GM12872 (cell line): ENCODE measurements around the gene IGFBP6.

Experiments used
- TF ChIP-seq, protein P1 (sequence below): IDR thresholded peaks from 3 replicates; pipeline ENCODE4 v1.5.1; 2011; ENCODE audit warnings: low read depth, mild to moderate bottlenecking, low read length, moderate library complexity; ENCODE audit not compliant: insufficient read depth

Gene IGFBP6

DNA sequence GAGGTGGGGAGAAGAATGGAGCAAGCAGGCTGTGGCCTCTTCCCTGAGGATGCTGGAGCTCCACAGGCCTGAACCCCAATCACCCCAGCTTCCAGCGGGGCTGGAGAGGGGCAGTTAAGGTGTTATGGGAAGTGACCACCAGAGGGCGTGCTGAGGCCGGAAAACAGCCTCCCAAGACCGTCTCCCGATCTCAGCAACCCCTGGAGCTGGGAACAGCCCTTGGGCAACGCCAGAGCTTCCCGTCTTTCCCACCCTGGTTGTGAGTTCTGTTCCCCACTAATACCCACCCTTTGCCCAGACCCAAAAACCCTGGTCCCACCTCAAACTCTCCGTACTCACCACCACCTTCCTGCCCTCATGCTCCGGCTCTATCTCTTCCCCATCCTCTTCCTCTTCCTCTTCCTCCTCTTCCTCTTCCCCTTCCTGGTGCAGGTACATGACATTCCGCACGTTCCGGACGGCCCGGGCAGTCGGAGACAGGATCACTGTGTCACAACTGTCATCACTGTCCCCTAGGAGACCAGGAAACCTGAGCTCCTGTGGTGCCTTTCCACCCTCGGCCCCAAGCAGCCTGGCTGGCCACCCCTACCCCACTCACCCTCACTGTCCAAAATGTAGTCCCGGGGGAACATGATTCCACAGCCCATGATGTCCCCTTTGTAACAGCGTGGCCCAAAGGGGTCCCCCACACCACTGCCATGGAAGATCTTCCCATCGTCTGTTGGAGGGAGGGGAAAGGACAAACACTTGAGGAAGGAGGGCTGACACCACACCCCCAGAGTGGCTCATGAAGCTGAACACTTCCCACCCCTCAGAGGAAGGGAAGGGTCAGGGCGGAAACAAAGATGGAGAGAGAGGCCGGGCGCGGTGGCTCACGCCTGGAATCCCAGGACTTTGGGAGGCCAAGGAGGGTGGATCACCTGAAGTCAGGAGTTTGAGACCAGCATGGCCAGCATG, 31.2 kb upstream of the IGFBP6 start:
- TF ChIP-seq, protein P1, sequence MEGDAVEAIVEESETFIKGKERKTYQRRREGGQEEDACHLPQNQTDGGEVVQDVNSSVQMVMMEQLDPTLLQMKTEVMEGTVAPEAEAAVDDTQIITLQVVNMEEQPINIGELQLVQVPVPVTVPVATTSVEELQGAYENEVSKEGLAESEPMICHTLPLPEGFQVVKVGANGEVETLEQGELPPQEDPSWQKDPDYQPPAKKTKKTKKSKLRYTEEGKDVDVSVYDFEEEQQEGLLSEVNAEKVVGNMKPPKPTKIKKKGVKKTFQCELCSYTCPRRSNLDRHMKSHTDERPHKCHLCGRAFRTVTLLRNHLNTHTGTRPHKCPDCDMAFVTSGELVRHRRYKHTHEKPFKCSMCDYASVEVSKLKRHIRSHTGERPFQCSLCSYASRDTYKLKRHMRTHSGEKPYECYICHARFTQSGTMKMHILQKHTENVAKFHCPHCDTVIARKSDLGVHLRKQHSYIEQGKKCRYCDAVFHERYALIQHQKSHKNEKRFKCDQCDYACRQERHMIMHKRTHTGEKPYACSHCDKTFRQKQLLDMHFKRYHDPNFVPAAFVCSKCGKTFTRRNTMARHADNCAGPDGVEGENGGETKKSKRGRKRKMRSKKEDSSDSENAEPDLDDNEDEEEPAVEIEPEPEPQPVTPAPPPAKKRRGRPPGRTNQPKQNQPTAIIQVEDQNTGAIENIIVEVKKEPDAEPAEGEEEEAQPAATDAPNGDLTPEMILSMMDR: peak; percentile 92

GRCh38 chr12:53067074-53067992, 30.1 kb upstream of the IGFBP6 start:
- TF ChIP-seq, protein P1: no peak

DNA sequence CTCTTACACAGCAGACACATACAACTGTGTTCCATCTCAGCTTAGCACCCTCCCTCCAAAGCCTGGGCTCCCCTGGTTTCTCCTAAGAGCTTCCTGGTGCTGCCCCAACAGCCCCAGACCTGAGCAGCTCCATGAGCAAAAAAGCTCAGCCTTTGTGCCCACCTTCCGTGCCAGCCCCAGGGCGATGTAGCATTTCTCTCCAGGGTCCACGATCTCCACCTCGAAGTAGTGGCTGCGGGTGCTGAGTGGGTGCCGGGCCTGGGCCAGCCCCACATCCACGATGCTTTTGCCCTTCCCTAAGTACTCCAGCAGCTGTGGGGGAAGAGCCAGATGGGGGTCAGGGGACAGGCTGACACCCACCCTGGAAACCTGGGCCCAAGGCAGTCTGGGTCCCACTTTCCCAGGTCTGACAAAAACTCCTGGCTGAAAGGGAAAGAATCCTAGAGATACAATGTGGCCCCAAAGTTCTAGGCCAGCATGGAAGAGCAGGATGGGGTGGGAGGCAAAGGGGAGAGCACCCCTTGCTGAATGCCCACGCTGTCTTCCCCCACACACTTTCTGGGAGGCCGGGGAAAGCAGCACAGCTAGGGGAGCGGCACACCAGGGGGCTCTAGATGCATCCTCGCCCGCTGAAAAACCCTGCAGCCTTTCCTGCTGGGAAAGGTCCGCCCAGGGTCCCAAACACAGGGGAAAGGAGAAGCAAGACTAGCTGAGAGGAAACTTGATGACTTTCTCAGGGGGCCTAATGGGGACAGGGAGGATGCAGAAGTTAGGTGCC, 29.3 kb upstream of the IGFBP6 start:
- TF ChIP-seq, protein P1: no peak

GRCh38 chr12:53068811-53069585, 28.5 kb upstream of the IGFBP6 start:
- TF ChIP-seq, protein P1: no peak

GRCh38 chr12:53069621-53070410, 27.7 kb upstream of the IGFBP6 start:
- TF ChIP-seq, protein P1: no peak

DNA sequence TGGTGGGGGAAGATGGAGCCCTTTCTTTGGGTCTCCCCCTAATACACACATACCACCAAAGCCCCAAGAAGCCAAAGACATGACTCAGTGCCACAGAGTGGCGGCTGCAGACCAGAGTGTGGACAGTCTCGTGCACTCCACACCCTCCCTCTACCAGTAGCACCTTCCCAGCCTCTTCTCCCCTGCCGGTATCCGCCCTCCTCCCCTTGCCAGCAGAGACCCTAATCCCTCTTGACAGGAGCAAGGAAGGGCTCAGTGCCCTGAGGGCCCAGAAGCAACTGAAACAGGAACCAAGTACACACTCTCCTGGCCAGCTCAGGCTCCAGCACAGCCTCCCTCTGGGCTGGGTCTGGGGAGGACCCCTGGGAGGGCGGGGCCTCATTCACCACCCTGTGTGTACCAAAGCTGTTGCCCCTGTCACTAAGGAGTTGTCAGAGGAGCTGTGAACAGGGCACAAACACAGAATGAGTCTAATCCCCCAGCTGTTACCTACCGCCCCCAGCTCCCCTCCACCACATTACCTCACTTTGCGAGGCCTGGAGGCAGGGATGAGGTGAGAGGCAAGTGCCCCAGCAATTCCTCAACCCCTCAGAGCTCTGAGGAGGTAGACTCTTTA, 26.5 kb upstream of the IGFBP6 start:
- TF ChIP-seq, protein P1: no peak
